HG02571 (cell line): ENCODE measurements around the gene S100A3.
"Not testable (repeated sequence)": the region's sequence is repeated elsewhere in the genome, so short reads cannot be mapped to it uniquely, and the experiment has no call there.

Experiments used
- ATAC-seq: cut with Tn5 transposase; IDR thresholded peaks from one replicate; pipeline ENCODE4 v1.9.1; 2021; ENCODE audit warnings: mild to moderate bottlenecking, moderate library complexity; ENCODE audit not compliant: unreplicated experiment

The S100A3 gene

GRCh38 chr1:153570874-153571273 lies 21.8 kb upstream of the S100A3 start:
- no peak for ATAC-seq

- ATAC-seq = no peak
These were observed 20.4 kb upstream of the S100A3 start for GRCh38 chr1:153569465-153569864.

GRCh38 chr1:153568367-153569099 lies 19.5 kb upstream of the S100A3 start:
- no peak for ATAC-seq

- ATAC-seq = no peak
These were observed 18.7 kb upstream of the S100A3 start for GRCh38 chr1:153567621-153568366.

- no peak for ATAC-seq
These were observed 17.6 kb upstream of the S100A3 start for GRCh38 chr1:153566414-153567371.

GRCh38 chr1:153565529-153566374 lies 16.7 kb upstream of the S100A3 start, which contains the start of gene S100A2:
Gene S100A2 (minus strand): TSS chr1:153565844. CDS start chr1:153563877, 1,967 bp downstream.
- ATAC-seq = no peak

- no peak for ATAC-seq
These were observed 14.9 kb upstream of the S100A3 start for GRCh38 chr1:153563991-153564390.

GRCh38 chr1:153563483-153563901 lies 14.4 kb upstream of the S100A3 start:
- ATAC-seq = no peak

- not testable (repeated sequence) for ATAC-seq
These were observed 13.0 kb upstream of the S100A3 start for GRCh38 chr1:153562021-153562420.

- ATAC-seq = no peak
These were observed 12.5 kb upstream of the S100A3 start for GRCh38 chr1:153561466-153561985.

GRCh38 chr1:153560771-153561465 lies 11.9 kb upstream of the S100A3 start:
- ATAC-seq = no peak

GRCh38 chr1:153560241-153560640 lies 11.2 kb upstream of the S100A3 start:
- no peak for ATAC-seq

GRCh38 chr1:153557877-153558276 lies 8.8 kb upstream of the S100A3 start:
- ATAC-seq = no peak

GRCh38 chr1:153556348-153556747 lies 7.3 kb upstream of the S100A3 start:
- no peak for ATAC-seq

GRCh38 chr1:153553830-153554541 lies 4.9 kb upstream of the S100A3 start:
- ATAC-seq = no peak

- ATAC-seq = no peak
These were observed 4.0 kb upstream of the S100A3 start for GRCh38 chr1:153553096-153553495.

- ATAC-seq = no peak
These were observed 3.3 kb upstream of the S100A3 start for GRCh38 chr1:153552335-153552734.

- no peak for ATAC-seq
These were observed 1.9 kb upstream of the S100A3 start for GRCh38 chr1:153550827-153551500.
